ENCODE results near the gene TMEM52. TPM values are rescaled to one million over a fixed set of nuclear protein-coding genes. Genes with fewer than 3 reads are reported as not detected.
"Not testable (repeated sequence)": the region's sequence is repeated elsewhere in the genome, so short reads cannot be mapped to it uniquely, and the experiment has no call there.

The TMEM52 gene
- total RNA-seq, 1 experiment from 2014 or later, result not detected

DNA sequence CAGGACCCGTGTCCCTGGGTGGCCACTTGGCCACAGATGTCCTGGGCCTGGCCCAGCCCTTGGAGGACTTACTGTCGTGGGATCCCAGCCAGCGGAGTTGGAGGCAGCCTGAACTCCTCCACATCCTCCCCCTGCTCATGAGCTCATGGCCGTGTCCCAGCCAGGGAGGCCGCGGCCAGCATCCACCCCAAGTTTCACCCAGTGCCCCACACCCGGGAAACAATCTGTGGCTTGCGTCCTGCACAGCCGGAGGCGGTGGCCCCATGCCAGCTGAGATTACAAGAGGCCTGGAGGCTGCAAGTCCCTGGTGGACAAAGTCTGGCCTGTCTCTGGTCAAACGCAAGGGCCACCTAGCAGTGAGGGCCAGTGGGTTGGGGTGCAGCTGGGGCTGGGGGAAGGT lies 27.5 kb upstream of the TMEM52 start:
- peak; percentile 3 for DNase-seq (ENCODE audit: low spot score)

DNA sequence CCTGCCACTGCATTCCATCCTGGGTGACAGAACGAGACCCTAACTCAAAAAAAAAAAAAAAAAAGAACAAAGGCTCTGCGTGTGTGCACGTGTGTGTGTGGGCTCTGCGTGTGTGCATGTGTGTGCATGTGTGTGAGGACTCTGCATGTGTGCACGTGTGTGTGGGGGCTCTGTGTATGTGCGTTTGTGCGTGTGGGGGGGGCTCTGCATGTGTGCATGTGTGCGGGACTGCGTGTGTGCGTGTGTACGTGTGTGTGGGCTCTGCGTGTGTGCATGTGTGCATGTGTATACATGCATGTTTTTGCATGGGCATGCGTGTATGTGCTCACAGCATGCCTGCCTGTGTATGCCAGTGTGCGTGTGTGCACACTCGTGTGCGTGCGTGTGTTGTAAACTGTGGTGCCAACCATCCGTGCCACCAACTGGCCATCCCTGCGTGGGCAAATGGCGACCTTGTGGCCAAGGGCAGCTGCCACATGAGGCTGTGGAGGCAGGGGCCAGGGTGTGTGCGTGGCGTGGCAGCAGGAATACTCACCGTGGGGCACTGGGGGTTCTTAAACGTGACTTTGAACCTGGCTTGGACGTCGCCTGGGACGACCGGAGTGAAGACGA lies 26.8 kb upstream of the TMEM52 start:
- no peak for DNase-seq (ENCODE audit: low spot score)

DNA sequence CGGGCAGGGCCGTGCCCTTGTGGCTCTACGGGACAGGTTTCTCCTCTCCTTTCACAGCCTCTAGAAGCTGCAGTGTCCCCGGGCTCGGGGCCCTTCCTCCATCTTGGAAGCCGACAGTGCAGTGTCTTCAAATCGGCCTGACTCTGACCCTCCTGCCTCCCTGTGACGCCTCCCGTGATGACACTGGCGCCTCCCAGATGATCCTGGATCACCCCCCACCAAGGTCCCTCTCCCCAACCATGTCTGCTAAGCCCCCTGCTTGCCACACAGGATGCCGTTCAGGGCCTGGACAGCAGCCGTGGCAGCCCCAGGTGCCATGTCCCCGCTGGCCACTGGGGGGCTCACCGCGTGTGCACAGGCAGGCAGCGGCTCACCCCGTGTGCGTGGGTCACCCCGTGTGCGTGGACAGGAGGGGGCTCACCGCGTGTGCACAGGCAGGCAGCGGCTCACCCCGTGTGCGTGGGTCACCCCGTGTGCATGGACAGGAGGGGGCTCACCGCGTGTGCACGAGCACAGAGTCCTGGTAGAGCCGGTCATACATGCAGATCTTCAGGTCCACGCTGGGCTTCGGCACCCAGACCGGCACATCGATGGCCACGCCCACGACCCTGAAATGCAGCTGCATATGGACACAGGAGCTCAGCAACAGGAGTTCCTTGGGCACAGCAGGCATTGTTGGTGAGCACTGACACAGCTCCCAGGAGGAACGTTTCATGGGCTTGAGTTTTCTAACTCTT lies 24.9 kb upstream of the TMEM52 start:
- DNase-seq (ENCODE audit: low spot score), result peak; percentile 6

DNA sequence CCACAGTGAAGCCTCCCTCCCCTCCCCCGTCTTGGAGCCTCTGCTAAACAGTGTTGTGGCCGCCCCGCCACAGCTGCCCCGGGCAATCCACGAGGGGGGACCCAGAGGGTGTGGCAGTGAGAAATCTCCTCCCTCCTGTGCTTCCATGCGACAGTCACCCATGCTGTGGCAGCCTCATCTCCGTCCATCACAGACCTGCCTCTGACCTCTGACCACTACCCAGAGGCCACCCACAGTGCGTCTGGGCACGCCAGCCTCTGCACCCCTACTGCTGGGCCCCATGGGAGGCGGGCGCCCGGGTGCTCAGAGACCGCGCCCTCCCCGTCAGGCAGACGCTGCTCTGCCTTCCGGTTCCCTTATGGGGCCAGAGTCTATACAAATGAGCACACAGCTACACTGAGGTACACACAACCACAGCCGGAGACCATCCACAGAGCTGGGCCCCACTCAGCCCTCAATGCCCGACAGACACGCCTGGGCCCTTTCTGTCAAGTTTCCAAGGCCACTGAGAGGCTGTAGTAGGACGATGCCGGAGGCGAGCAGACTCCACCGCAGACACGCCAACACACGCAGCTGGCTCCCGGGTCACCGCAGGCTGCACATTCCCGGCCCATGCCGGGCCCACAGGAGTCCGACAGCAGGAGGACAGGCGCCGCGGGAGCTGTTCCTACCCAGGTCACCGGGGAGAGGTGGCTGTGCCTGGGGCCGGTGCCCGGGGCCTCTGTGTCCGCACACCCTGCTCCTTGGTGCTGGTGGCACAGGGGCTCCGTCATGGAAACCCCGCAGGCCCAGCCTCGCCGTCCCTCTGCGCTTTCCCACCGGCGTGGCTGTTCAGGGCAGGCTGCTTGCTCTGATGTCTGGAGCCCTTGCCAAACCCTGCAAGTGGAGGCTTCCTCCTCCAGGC lies 23.9 kb upstream of the TMEM52 start:
- DNase-seq (ENCODE audit: low spot score), result no peak

DNA sequence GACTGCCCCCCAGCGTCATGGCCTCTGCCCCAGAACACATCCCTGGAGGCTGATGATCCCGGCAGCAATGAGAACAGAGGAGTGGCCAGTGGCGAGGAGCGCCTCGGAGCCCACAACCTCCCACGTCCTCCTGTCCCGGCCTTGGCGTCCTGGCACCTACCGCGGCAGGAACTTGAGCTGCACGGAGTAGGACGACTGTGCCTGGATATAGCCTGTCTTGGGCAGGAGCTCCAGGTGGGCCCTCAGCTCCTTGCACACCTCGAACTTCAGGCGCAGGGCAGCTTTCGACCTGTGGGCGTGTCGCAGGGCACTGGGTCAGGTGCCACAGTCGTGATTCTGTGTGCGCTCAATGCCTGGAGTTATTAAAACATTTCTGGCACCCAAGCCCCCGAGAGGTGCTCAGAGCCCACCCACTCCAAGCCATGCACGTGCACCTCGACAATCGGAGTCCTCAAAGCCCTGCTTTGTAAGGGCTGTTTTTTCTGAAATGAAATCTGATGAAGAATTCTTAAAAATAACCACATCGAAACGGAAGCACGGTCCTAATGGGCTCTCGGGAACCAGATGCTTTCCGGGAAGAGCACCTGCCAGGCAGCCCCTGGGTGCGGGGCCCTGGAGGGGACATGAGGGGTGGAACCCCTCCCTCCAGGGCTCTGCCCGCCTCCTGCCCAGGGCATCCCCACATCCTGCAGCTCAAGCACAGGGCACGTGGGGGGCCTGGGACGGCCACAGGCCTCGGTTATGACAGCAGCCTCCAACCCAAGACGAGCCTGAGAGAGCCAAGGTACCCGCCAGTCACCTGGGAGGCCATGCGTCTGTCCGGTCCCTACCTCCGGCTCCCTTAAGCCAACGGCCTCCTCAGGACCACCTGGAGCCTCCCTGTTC lies 23.0 kb upstream of the TMEM52 start:
- DNase-seq (ENCODE audit: low spot score), result no peak

DNA sequence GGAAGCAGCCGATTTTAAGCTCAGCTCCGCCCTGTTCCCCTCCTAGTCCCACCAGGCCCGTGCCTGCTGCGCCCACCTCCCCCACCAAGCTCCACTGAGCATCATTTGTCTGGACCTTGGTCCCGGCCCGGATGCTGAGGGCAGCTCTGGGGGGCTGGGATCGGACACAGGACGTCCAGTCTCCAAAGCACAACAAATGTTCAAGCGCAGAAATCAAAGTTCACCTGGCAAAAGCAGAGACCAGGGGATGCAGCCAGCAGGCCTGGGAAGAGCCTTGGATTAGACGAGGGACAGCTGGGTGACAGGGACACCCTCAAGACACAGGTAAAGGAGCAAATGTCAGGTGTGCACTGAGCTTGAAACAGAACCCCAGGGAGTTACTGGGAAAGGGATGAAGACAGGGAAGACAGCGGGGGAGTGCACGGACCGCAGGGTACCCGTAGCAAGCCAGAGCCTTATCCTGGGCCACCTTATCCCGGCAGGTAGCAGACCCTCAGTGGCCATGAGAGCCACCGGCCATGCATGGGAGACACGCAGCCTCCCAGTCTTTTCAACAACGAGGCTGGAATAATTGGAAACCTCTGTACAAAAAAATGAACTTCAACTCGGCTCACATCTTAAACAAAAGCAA lies 22.2 kb upstream of the TMEM52 start:
- no peak for DNase-seq (ENCODE audit: low spot score)

DNA sequence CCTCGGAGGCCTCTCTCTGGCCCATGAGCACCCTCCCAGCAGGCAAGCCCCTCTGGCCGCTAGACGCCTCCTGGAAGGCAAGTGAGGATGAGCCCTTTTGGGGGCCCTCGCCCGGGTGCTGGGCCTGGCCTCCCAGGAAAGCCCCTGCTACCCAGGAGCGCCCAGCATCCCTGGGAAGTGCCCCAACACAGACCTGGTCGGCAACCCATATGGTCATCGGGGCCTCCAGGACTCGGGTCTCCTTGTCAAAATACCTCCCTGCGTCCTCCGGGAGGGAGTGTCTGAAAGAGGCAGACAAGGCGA lies 21.0 kb upstream of the TMEM52 start:
- no peak for DNase-seq (ENCODE audit: low spot score)

DNA sequence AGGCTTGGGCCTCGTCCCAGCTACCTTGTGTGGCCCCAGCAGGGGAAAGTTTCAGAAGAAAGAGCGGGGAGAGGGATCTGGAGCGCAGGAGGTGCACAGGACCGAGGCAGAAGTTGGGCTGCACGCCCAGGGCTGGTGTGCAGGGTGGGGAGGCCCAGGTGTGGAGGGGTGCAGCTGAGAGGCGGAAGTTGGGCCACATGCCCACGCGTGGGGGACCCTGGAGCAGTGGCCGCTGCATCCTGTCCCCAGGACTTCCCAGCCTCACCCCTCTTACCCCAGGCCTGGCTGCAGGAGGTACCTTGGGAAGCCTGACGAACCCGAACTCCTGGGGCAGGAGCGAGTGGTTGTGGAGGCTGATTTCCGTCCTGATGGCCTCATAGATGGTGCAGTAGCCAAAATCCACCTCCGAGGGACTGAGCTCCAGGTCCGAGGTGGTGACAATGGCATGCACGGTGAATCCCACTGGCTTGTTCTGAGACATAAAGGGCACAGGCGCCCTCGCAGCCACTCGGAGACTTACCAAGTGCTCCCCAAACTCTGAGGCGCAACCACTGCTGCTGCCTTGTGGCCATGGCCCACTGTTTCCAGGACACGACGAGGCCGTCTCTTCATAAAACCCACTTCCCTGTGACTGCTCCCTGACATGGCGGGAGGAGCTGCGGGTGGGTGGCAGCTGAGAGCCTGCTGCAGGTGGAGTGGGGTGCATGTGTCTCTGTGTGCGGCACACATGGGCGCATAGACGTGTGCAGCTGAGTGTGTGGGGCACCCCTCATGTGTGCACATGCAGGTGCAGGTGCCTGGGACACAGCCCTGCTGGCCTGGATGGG lies 20.4 kb upstream of the TMEM52 start:
- DNase-seq (ENCODE audit: low spot score), result no peak

DNA sequence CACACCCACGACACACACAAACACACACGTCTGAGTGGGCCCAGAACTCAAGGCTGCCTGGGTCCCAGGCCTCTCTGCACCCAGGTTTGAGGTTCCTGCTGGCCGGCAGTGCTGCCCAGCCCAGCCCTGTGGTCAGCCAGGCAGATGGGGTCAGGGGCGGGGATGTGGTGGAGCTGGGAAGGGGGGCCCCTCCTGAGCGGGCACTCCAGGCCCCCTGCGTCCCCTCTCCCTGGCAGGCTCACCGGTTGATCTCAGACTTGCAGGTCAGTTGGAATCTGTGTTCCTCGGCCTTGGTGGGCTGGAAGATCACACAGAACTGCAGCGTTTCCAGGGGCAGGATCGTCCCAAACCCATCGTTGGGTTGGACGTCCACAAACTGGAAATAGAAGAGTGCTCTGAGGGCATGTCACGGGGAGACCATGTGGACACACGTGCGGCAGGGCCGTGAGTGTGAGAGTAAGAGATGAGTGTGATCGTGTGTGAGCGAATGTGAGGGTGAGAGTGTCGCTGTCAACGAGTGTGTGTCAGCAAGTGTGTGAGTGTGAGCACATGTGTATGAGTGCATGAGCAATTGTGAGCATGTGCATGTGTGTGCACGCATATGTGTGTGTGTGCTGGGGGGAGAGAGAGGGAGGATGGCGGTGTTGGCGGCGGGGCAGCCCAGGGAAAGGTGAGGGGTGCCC lies 19.7 kb upstream of the TMEM52 start:
- DNase-seq (ENCODE audit: low spot score), result no peak

DNA sequence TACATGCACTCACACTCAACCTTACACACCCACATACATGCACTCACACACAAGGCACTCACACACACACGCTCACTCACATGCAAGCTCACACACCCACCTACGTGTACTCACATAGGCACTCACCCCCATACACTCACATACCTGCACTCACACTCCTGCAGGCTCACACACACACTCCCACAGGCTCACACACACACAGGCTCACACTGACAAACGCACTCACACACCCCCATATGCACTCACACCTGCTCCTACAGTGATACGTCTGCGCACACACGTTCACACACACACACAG lies 19.1 kb upstream of the TMEM52 start:
- DNase-seq (ENCODE audit: low spot score), result no peak

DNA sequence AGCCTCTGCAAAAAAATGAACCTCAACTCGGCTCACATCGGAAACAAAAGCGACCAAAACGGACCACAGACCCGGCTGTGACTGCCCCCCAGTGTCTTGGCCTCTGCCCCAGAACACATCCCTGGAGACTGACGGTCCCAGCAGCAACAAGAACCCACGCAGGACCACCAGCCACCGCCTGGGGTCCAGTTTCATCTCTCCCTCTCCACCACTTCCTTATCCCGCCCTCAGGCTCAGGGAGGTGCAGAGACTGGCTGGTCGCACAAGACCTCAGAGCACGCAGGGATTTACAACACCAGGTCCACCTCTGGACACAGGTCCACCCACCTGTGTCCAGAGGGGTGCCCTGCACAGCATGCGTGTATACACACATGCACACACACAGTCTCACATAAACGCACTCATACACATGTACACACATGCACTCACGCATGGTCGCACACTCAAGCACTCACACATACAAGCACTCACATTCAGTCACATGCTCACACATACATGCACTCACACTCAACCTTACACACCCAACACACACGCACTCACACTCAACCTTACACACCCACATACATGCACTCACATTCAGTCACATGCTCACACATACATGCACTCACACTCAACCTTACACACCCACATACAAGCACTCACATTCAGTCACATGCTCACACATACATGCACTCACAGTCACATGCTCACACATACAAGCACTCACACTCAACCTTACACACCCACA lies 18.6 kb upstream of the TMEM52 start:
- no peak for DNase-seq (ENCODE audit: low spot score)

DNA sequence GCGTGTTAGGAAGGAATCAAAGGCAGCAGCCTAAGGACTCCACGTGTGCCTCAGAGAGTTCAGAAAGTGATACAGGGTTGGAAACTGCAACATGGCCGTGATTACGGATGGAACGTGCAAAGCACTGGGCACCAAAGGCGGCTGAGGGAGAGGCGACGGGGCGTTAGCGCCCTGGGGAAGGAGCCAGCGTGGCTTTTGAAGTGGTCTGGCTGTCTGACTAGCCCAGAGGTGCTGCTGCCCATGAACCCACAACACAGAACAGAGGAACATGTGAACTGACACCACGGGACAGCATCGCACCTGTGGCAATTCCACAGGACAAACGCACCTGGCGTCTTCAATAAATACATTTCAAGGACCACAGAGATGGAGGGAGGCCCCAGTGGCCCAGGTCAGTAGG lies 18.0 kb upstream of the TMEM52 start:
- no peak for DNase-seq (ENCODE audit: low spot score)

DNA sequence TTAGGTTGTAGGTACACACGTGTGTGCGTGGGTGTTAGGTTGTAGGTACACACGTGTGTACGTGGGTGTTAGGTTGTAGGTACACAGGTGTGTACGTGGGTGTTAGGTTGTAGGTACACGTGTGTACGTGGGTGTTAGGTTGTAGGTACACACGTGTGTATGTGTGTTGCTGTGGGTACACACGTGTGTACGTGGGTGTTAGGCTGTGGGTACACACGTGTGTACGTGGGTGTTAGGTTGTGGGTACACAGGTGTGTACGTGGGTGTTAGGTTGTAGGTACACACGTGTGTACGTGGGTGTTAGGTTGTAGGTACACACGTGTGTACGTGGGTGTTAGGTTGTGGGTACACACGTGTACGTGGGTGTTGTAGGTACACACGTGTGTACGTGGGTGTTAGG lies 15.8 kb upstream of the TMEM52 start:
- not testable (repeated sequence) for DNase-seq (ENCODE audit: low spot score)

DNA sequence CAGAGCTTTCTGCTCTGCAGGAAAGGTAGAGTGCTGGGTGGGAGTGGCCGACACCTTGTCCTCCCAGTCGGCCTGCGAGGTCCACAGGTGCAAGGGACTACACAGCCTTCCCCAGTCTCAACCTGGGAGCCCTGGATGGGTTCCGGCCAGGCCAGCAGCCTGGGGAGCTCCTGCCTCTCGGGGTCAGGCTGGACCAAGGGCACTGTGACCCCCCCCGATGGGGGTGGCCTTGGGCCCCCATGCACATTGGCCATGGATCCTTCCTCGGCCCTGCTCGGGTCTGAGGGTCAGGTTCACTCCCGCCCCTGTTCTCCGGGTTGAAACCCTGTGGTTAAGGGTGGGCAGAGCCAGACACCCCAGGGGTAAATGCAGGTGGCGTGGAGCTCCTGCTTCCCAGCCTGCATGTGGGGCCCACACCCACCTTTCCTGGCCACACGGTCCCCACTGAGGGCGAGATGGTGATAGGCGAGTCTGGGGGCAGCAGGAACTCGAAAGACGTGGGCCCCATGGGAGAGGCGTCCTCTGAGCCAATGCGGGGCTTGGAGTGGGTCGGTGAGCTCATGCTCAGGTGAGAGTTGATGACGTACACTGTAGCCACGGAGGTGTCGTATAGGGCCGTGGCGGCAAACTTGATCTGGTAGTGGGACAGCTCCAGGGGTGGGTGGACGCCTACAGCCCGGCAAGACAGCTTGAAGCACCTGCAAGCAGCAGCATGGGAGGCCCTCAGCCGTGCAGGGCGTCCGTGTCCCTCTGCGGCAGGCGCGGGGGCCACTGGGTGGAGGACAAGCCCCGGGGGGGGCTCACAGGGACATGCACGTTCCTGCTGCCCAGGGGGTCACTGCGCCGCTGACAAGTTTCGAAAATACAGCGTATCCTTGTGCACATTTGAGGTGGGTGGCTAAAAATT lies 10.8 kb upstream of the TMEM52 start:
- no peak for DNase-seq (ENCODE audit: low spot score)

DNA sequence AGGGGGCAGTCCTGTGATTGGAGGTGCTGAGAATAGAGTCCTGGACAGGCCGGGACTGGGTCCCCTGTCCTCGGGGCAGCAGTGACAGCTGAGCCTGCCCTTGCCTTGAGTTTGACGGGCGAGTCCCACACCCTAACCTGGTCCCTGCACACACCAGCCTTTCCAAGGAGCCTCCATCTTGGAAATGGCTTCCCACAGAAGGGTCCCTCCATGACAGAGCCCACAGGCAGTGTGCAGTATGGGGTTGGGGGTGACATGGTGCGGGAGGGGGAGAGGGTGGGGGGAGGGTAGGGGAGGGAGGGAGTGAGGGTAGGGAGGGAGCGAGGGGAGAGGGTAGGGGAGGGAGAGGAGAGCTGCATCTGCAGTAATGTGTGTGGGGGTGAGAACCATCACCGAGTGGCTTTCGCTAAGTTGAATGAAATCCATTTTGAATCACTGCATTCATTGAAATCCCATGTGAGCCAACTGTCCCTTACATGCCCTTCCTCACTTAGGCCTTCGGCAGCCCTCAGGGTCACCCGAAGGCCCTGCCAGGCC lies 10.1 kb upstream of the TMEM52 start:
- DNase-seq (ENCODE audit: low spot score), result no peak

DNA sequence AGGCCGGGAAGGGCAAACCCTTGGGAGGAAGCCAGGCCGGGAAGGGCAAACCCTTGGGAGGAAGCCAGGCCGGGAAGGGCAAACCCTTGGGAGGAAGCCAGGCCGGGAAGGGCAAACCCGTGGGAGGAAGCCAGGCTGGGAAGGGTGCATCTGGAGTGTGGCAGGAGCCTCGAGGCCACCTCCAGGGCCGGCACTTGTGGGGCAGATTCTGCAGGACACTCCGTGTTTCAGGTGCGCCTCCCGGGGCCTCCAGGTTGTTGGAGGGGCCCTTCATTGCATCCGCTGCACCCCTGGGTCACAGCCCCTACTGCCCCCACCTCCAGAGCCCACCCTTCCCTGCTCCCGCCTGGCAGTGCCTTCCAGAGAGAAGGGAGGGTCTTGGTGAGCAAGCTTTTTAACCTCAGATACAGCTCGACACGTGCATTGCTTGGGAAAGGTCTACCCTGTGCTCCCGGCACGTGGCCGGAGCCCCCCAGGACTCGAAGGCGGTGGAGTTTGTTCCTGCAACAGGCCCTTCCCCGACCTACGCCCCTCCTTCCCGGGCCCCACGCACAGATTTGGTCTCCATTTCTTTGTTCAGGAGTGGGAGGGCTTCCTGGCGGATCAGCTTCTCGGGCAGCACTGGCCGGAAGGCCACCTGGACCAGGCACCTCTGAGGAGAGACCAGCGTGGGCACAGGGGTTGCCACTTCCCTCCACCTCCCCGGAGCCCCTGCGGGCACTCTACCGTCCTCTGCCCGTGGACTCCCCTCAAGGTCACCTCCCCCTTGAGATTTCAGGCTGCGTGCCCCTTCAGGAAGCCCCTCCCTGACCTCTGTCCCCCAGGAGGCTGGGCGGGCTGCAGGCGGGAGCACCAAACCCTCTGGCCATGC lies 9.4 kb upstream of the TMEM52 start:
- DNase-seq (ENCODE audit: low spot score), result no peak

DNA sequence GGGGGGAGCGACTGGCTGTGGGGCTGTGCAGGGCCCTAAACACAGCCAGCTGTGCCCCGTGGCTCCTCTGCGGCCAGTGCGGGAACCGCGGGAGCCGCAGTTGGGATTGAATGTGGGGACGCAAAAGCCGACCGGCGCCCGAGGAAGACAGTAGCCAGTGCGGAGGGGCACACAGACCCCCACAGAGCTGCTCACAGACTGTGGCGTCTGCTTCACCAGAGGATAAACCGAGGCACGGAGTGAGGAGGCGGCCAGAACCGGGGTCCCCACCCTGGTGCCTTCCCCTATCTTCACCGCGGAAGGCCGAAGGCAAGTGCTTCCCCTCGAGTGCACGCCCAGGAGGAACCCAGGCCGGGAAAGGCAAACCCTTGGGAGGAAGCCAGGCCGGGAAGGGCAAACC lies 8.7 kb upstream of the TMEM52 start:
- no peak for DNase-seq (ENCODE audit: low spot score)

Data from A172 (cell line).